K562 (cell line): ENCODE data around the gene ABCA13. TPM values are rescaled to one million over a fixed set of nuclear protein-coding genes. Genes with fewer than 3 reads are reported as not detected.
"Not testable (repeated sequence)": the region's sequence is repeated elsewhere in the genome, so short reads cannot be mapped to it uniquely, and the experiment has no call there.

Experiments
- ATAC-seq: fragments of 200-7000 bp; cut with Tn5 transposase; 3 replicates; pipeline ENCODE4 v1.9.1; 2020; ENCODE audit warnings: moderate library complexity
- BruUV-seq: library from RNA; stranded (reverse); fragments of 400-500 nt; replicated peaks from 2 replicates; lab custom pipeline; 2021; lab: Mats Ljungman, UMichigan
- CTCF ChIA-PET: fragments of 300-600 bp; formaldehyde crosslinking; extraction: SDS; loops from one replicate; lab custom pipeline; 2021; ENCODE audit warnings: low intra/inter-chr PET ratio; lab: Yijun Ruan, JAX
- POLR2A ChIA-PET: fragments of 300-600, 350-650 bp; sonication (Branson Sonifier 250); formaldehyde crosslinking; extraction: SDS; loops from one replicate; lab custom pipeline; 2021; ENCODE audit warnings: antibody characterized with exemption, inconsistent platforms; lab: Yijun Ruan, JAX
- DNase-seq, 4 experiments: peaks; one replicate each; pipeline versions ENCODE4 v3.0.0 to v3.0.0-alpha.2; 2011 to 2018; ENCODE audit warnings: low spot score in 3 of 4, mixed read lengths in 3 of 4; ENCODE audit errors: extremely low read depth in 1 of 4
- FAIRE-seq: peaks from 2 replicates; lab custom pipeline; 2011; peaks lifted over from hg19 to GRCh38; lab: Jason Lieb, UNC
- H2AFZ ChIP-seq: 2 replicates; pipeline ENCODE4 v1.6.0; 2011; ENCODE audit warnings: low read depth, low read length, control low read depth, inconsistent platforms
- H3K27ac ChIP-seq: fragments of 200-600 bp; 3 replicates; pipeline ENCODE4 v1.8.0; 2011; ENCODE audit warnings: low read depth, mild to moderate bottlenecking, control low read depth, inconsistent platforms, low read length, moderate library complexity, mixed read lengths; ENCODE audit errors: extremely low read depth
- H3K27me3 ChIP-seq, 2 experiments: fragments of 300-600 bp in 1 of 2; 2 replicates in 1 of 2; 3 replicates in 1 of 2; pipeline versions ENCODE4 v1.6.0 to v1.8.0; 2011; ENCODE audit warnings: inconsistent platforms in 2 of 2, low read length in 2 of 2, mild to moderate bottlenecking in 1 of 2, mixed read lengths in 1 of 2, moderate library complexity in 1 of 2; ENCODE audit not compliant: control insufficient read depth in 2 of 2, insufficient read depth in 2 of 2
- H3K36me3 ChIP-seq: fragments of 300-600 bp; 3 replicates; pipeline ENCODE4 v1.8.0; 2011; ENCODE audit warnings: mild to moderate bottlenecking, low read length, inconsistent platforms; ENCODE audit not compliant: control insufficient read depth, insufficient read depth
- H3K4me1 ChIP-seq, 2 experiments: fragments of 200-600 bp in 1 of 2; replicated peaks in 1 of 2; 2 replicates in 1 of 2; 3 replicates in 1 of 2; pipeline versions ENCODE4 v1.5.1 to v1.8.0; 2011; ENCODE audit warnings: inconsistent platforms in 2 of 2, low read length in 2 of 2, mild to moderate bottlenecking in 1 of 2, mixed read lengths in 1 of 2, moderate library complexity in 1 of 2; ENCODE audit not compliant: control insufficient read depth in 2 of 2, insufficient read depth in 2 of 2
- H3K4me2 ChIP-seq: 2 replicates; pipeline ENCODE4 v1.6.1; 2011; ENCODE audit warnings: low read length, control low read depth, inconsistent platforms, mixed read lengths; ENCODE audit not compliant: insufficient read depth
- H3K4me3 ChIP-seq: fragments of 200-600 bp; sonication (generic), shearing (Covaris generic); 2 replicates; pipeline ENCODE4 v1.5.1; 2016; ENCODE audit warnings: control low read depth, inconsistent platforms
- H3K79me2 ChIP-seq: fragments of 200-600 bp; 3 replicates; pipeline ENCODE4 v1.8.0; 2011; ENCODE audit warnings: low read length, inconsistent platforms; ENCODE audit not compliant: control insufficient read depth, insufficient read depth
- H3K9ac ChIP-seq, 2 experiments: 2 replicates each; pipeline versions ENCODE4 v1.6.0 to v1.6.1; 2011; ENCODE audit warnings: low read depth in 2 of 2, low read length in 2 of 2, control low read depth in 1 of 2, inconsistent platforms in 1 of 2, mild to moderate bottlenecking in 1 of 2, mixed read lengths in 1 of 2; ENCODE audit not compliant: insufficient read depth in 1 of 2
- H3K9me1 ChIP-seq: one replicate; pipeline ENCODE4 v1.6.0; 2011; ENCODE audit warnings: inconsistent platforms, mild to moderate bottlenecking, low read length, moderate library complexity; ENCODE audit not compliant: control insufficient read depth, insufficient read depth
- H3K9me3 ChIP-seq: replicated peaks from 2 replicates; pipeline ENCODE4 v1.5.1; 2011; ENCODE audit warnings: low read depth, low read length, inconsistent platforms; ENCODE audit not compliant: control insufficient read depth, insufficient read depth
- H4K20me1 ChIP-seq: replicated peaks from 2 replicates; pipeline ENCODE4 v1.6.1; 2011; ENCODE audit warnings: low read length, inconsistent platforms, mixed read lengths; ENCODE audit not compliant: control insufficient read depth, insufficient read depth
- ATF2 ChIP-seq: sonication (generic); formaldehyde crosslinking; IDR thresholded peaks from 2 replicates; pipeline ENCODE4 v1.8.1; 2022; ENCODE audit warnings: missing genetic modification reagents
- HMG20B ChIP-seq: fragments of 250-450 bp; sonication (Bioruptor Pico); IDR thresholded peaks from 2 replicates; pipeline ENCODE4 v1.5.0; 2021; ENCODE audit warnings: mild to moderate bottlenecking
- ZNF184 ChIP-seq: sonication (generic); formaldehyde crosslinking; IDR thresholded peaks from 2 replicates; pipeline ENCODE4 v1.5.0; 2020; ENCODE audit warnings: missing genetic modification reagents
- ZNF217 ChIP-seq: sonication (generic); formaldehyde crosslinking; IDR thresholded peaks from 2 replicates; pipeline ENCODE4 v1.8.0; 2022; ENCODE audit warnings: mild to moderate bottlenecking, missing genetic modification reagents
- WGBS: fragments of 100-300 bp; shearing (Covaris generic); methylation state at CpG from one replicate; pipeline ENCODE4 v1.1.6; 2016; ENCODE audit warnings: low coverage, mixed read lengths; ENCODE audit not compliant: insufficient coverage; ENCODE audit errors: missing lambda C conversion rate; 5-methylcytosine and 5-hydroxymethylcytosine counted together
- in situ Hi-C: fragments of 300-500 bp; cut with MboI; formaldehyde crosslinking; loops from 4 replicates; pipeline ENCODE4 v1.15.0; 2018; ENCODE audit warnings: inconsistent platforms, mixed read lengths
- intact Hi-C: fragments of 100-400 bp; cut with micrococcal nuclease; formaldehyde crosslinking; loops from 2 replicates; pipeline ENCODE4 v1.14.2; 2022
- polyA plus RNA-seq, 8 experiments: library from polyadenylated mRNA; depleted of rRNA in 4 of 8; stranded (reverse) in 5 of 8; unstranded in 3 of 8; fragments of >200 nt; fragmentation: Nextera tagmentation in 2 of 8; fragmentation: Illumina TruSeq in 1 of 8; extraction: Ambion mirVana in 2 of 8; extraction: Trizol in 1 of 8; gene quantifications; 2 replicates each; pipeline versions ENCODE4 v1.2.1 to v1.2.3, GENCODE V29; 2011 to 2014; ENCODE audit warnings: inconsistent platforms in 1 of 8, missing spikeins in 1 of 8
- total RNA-seq, 7 experiments: library from RNA; depleted of rRNA in 6 of 7; stranded (reverse); fragments of >200 nt in 6 of 7; fragmentation: Illumina TruSeq in 2 of 7; extraction: Trizol in 2 of 7; gene quantifications; 2 replicates each; pipeline versions ENCODE4 v1.2.1 to v1.2.3, GENCODE V29; 2011 to 2021; ENCODE audit warnings: low replicate concordance in 1 of 7

ABCA13 gene
- total and polyA plus RNA-seq, 9 of the 15 experiments (the other 6 are each of a cell fraction or from before 2014, with no cell fraction given) = 0.14 to 1.5 (median 0.38) TPM

DNA sequence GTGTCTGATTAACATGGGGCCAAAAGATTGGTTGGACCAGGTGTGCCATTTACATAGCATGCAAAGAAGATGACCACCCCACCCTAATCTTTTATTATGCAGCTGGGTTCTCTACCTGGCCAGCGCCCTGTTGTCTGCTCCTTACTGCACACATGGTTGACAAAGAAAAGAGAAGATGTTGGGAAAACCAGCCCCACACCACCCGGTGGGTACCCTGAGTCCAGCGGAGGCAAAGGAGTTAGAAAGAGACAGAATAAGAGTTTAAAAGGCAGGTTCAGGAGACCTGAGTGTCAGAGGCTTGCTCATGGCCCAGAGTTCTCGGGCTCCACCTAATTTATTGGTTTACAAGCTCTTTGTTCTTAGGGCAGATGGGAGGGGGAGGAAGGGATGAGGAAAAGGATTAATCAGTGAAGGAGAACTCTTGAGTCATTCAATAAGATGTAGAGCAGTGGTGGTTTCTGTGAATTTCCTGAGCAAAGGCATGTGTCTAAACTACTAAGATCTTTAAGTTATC lies 24.1 kb upstream of the ABCA13 start:
- intact Hi-C loops = no loop called here
- Histone ChIP-seq H3K9me1 (no peaks in the 10 kb centered on the region), H3K4me2 (no peak overlapping the region), H3K9ac (no peak overlapping the region), H2AFZ (no peak overlapping the region), H3K4me3 (no peak overlapping the region), H3K9me3 (no peaks in the 10 kb centered on the region), H3K4me1 (no peaks in the 10 kb centered on the region), H3K27ac (no peak overlapping the region), H3K36me3 (no peaks in the 10 kb centered on the region), H3K79me2 (no peaks in the 10 kb centered on the region), H4K20me1 (no peaks in the 10 kb centered on the region), H3K27me3 (no peaks in the 10 kb centered on the region)
- in situ Hi-C loops = no loop called here
- POLR2A ChIA-PET = no interaction called here
- 0% methylated on average over 4 of the region's 4 CpGs for WGBS
- no peak for TF ChIP-seq ATF2
- TF ChIP-seq ZNF217 (CRISPR knock-in tag) = no peak
- TF ChIP-seq ZNF184 (CRISPR knock-in tag) = no peak
- TF ChIP-seq HMG20B = no peak
- ATAC-seq = no peak
- FAIRE-seq = no peak
- BruUV-seq = no TSS peak
- CTCF ChIA-PET = no interaction called here
- DNase-seq = no peak

GRCh38 chr7:48147690-48148089 lies 23.6 kb upstream of the ABCA13 start:
- H3K27me3 ChIP-seq, H3K79me2 ChIP-seq, CTCF ChIA-PET, H4K20me1 ChIP-seq, in situ Hi-C loops, H3K9me1 ChIP-seq, H2AFZ ChIP-seq, H3K4me2 ChIP-seq, H3K9me3 ChIP-seq, POLR2A ChIA-PET, H3K27ac ChIP-seq, intact Hi-C loops, ATAC-seq, H3K4me3 ChIP-seq, H3K36me3 ChIP-seq, H3K9ac ChIP-seq, BruUV-seq, DNase-seq, FAIRE-seq, H3K4me1 ChIP-seq: not testable (repeated sequence)
- WGBS = 2% methylated on average over 7 of the region's 7 CpGs
